NOMO-1 treated with dmso at 0.1 percent for 144 hours (cell line): Measurements from ENCODE around the gene AK4.

Experiments
- DNase-seq: peaks from one replicate; lab custom pipeline; 2025; ENCODE audit not compliant: unreplicated experiment; lab: John Stamatoyannopoulos, UW

Gene AK4

GRCh38 chr1:65269612-65270011 lies 121.6 kb downstream of the AK4 start:
- DNase-seq: no peak

GRCh38 chr1:65276197-65276939 lies 128.4 kb downstream of the AK4 start:
- no peak for DNase-seq

- DNase-seq: no peak
Measured at GRCh38 chr1:65277605-65278347, 129.8 kb downstream of the AK4 start.

- no peak for DNase-seq
Measured at GRCh38 chr1:65278376-65279069, 130.5 kb downstream of the AK4 start.

- DNase-seq: no peak
Measured at GRCh38 chr1:65279070-65279779, 131.2 kb downstream of the AK4 start.
